HFFc6 (cell line): ENCODE data around the gene SLC52A3. TPM values are rescaled to one million over a fixed set of nuclear protein-coding genes. Genes with fewer than 3 reads are reported as not detected.

ENCODE experiments used
- DNase-seq: peaks from one replicate; pipeline ENCODE4 v3.0.0-alpha.2; 2018
- H3K27ac Mint-ChIP-seq: 2 replicates; pipeline ENCODE4 v1.8.0; 2020; ENCODE audit warnings: mild to moderate bottlenecking, mixed read lengths
- H3K27me3 Mint-ChIP-seq: 2 replicates; pipeline ENCODE4 v1.8.0; 2021; ENCODE audit warnings: mild to moderate bottlenecking, moderate library complexity, mixed read lengths; ENCODE audit not compliant: insufficient read depth
- H3K36me3 Mint-ChIP-seq: 2 replicates; pipeline ENCODE4 v1.8.0; 2021; ENCODE audit warnings: low read depth, mixed read lengths
- H3K4me1 Mint-ChIP-seq: 2 replicates; pipeline ENCODE4 v1.8.0; 2020; ENCODE audit warnings: low read depth, mixed read lengths
- H3K4me3 Mint-ChIP-seq: 2 replicates; pipeline ENCODE4 v1.8.0; 2020; ENCODE audit warnings: mild to moderate bottlenecking, moderate library complexity, mixed read lengths
- H3K9me3 Mint-ChIP-seq: 2 replicates; pipeline ENCODE4 v1.8.0; 2020; ENCODE audit warnings: mild to moderate bottlenecking, mixed read lengths
- CTCF ChIP-seq: fragments of 200-600 bp; sonication (generic); IDR thresholded peaks from 2 replicates; pipeline ENCODE4 v1.5.0; 2021; ENCODE audit warnings: antibody characterized with exemption, mild to moderate bottlenecking
- total RNA-seq, 6 experiments: library from RNA; stranded (reverse); fragmentation: NEBNext Ultra II Directional; extraction: Animal tissue kit (Norgen Biotek cat#: 25700); gene quantifications; 2 replicates in 1 of 6; 3 replicates in 5 of 6; pipeline ENCODE4 v1.2.3, GENCODE V29; 2021

Gene SLC52A3
- total RNA-seq, 6 experiments from 2014 or later, result 0.05 to 0.07 TPM; not detected in 4

- no peaks in the 10 kb centered on the region for H3K36me3 Mint-ChIP-seq
- no peaks in the 10 kb centered on the region for H3K9me3 Mint-ChIP-seq
- peaks cover 40% of the 10 kb centered on the region for H3K27me3 Mint-ChIP-seq
- DNase-seq, result no peak
- no peaks in the 10 kb centered on the region for H3K4me1 Mint-ChIP-seq
- TF ChIP-seq CTCF, result no peak
- no peak overlapping the region for H3K4me3 Mint-ChIP-seq
- no peak overlapping the region for H3K27ac Mint-ChIP-seq
Observed at GRCh38 chr20:733861-734260, 34.4 kb downstream of the SLC52A3 start.

GRCh38 chr20:732727-733126 lies 35.6 kb downstream of the SLC52A3 start:
- Mint-ChIP-seq H3K4me3 (no peak overlapping the region), H3K36me3 (no peaks in the 10 kb centered on the region), H3K9me3 (no peaks in the 10 kb centered on the region), H3K27me3 (peaks cover 42% of the 10 kb centered on the region), H3K27ac (no peak overlapping the region), H3K4me1 (no peaks in the 10 kb centered on the region)
- TF ChIP-seq CTCF, result no peak
- DNase-seq, result no peak

GRCh38 chr20:731891-732560 lies 36.3 kb downstream of the SLC52A3 start:
- Mint-ChIP-seq H3K4me3 (no peak overlapping the region), H3K9me3 (no peaks in the 10 kb centered on the region), H3K27me3 (peaks cover 46% of the 10 kb centered on the region), H3K36me3 (no peaks in the 10 kb centered on the region), H3K27ac (no peak overlapping the region), H3K4me1 (no peaks in the 10 kb centered on the region)
- DNase-seq, result no peak
- TF ChIP-seq CTCF, result no peak

GRCh38 chr20:730005-730404 lies 38.3 kb downstream of the SLC52A3 start:
- Mint-ChIP-seq H3K9me3 (no peaks in the 10 kb centered on the region), H3K27me3 (peaks cover 46% of the 10 kb centered on the region), H3K4me1 (no peaks in the 10 kb centered on the region), H3K4me3 (no peak overlapping the region), H3K36me3 (no peaks in the 10 kb centered on the region), H3K27ac (no peak overlapping the region)
- DNase-seq, result no peak
- TF ChIP-seq CTCF, result no peak

- Mint-ChIP-seq H3K27ac (no peak overlapping the region), H3K9me3 (no peaks in the 10 kb centered on the region), H3K4me3 (peak overlapping the region; percentile 28; the same call in 1 of the 2 replicates), H3K36me3 (no peaks in the 10 kb centered on the region), H3K27me3 (peaks cover 47% of the 10 kb centered on the region), H3K4me1 (no peaks in the 10 kb centered on the region)
- peak; percentile 76 for TF ChIP-seq CTCF
- DNase-seq, result peak; percentile 3
Observed at GRCh38 chr20:728256-728944, 39.9 kb downstream of the SLC52A3 start.
